Prostate gland (tissue), 2 donors: ENCODE data around the gene RBM27.

Source experiments
- POLR2A ChIP-seq: fragments of 450-650 bp; IDR thresholded peaks from one replicate; pipeline ENCODE4 v1.6.1; 2016; ENCODE audit warnings: antibody characterized with exemption, mild to moderate bottlenecking
- POLR2AphosphoS5 ChIP-seq: sonication (generic); formaldehyde crosslinking; IDR thresholded peaks from one replicate; pipeline ENCODE4 v1.6.1; 2017; ENCODE audit warnings: antibody characterized with exemption
- TF ChIP-seq, protein P1 (sequence below), 4 experiments: fragments of 200-600 bp in 2 of 4; fragments of 450-650 bp in 2 of 4; sonication (generic) in 2 of 4; IDR thresholded peaks; 1 replicate in 3 of 4; 2 replicates in 1 of 4; pipeline ENCODE4 v1.5.1; 2016 to 2019; ENCODE audit warnings: antibody characterized with exemption in 4 of 4, mild to moderate bottlenecking in 2 of 4, moderate library complexity in 2 of 4

DNA sequence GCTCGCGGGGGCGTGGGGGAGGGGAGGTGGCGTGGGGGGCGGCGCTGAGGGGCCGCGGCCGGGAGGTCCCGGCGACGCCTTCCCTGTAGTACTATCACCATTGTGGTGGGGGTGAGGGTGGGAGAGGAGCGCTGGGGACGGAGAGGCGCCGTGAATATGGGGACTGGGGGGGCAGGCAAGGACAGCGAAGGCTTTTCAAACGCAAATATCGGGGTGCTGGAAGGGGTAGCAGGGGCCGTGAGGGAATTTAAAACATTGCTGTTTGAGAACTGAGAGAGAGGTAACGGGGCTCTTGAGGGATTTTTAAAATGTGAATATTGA is 427 bp downstream of the RBM27 start:
- TF ChIP-seq, protein P1, sequence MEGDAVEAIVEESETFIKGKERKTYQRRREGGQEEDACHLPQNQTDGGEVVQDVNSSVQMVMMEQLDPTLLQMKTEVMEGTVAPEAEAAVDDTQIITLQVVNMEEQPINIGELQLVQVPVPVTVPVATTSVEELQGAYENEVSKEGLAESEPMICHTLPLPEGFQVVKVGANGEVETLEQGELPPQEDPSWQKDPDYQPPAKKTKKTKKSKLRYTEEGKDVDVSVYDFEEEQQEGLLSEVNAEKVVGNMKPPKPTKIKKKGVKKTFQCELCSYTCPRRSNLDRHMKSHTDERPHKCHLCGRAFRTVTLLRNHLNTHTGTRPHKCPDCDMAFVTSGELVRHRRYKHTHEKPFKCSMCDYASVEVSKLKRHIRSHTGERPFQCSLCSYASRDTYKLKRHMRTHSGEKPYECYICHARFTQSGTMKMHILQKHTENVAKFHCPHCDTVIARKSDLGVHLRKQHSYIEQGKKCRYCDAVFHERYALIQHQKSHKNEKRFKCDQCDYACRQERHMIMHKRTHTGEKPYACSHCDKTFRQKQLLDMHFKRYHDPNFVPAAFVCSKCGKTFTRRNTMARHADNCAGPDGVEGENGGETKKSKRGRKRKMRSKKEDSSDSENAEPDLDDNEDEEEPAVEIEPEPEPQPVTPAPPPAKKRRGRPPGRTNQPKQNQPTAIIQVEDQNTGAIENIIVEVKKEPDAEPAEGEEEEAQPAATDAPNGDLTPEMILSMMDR (IDR thresholded peaks at IDR 0.05): no peak
- TF ChIP-seq POLR2A: no peak
- no peak for TF ChIP-seq POLR2AphosphoS5
